Panc1 (cell line): ENCODE results near the gene PKD1L1.
A peak's percentile ranks its signal among the peaks of the same experiment; 100 is the strongest.

ENCODE experiments used
- CTCF ChIP-seq: fragments of 450-650 bp; IDR thresholded peaks from 2 replicates; pipeline ENCODE4 v1.5.1; 2017; ENCODE audit warnings: mild to moderate bottlenecking
- POLR2AphosphoS5 ChIP-seq: IDR thresholded peaks from 2 replicates; pipeline ENCODE4 v1.6.1; 2012; ENCODE audit warnings: mild to moderate bottlenecking, low read depth, low read length, moderate library complexity
- REST ChIP-seq, 2 experiments: IDR thresholded peaks; 2 replicates each; pipeline ENCODE4 v1.6.1; 2011 to 2012; ENCODE audit warnings: low read depth in 2 of 2, control low read depth in 1 of 2, low read length in 1 of 2, mild to moderate bottlenecking in 1 of 2, moderate library complexity in 1 of 2; ENCODE audit not compliant: insufficient read depth in 1 of 2
- SIN3A ChIP-seq: IDR thresholded peaks from 2 replicates; pipeline ENCODE4 v1.6.1; 2012; ENCODE audit warnings: low read depth, mild to moderate bottlenecking, low read length, moderate library complexity, borderline replicate concordance; ENCODE audit not compliant: insufficient read depth
- TCF7L2 ChIP-seq: IDR thresholded peaks from 2 replicates; pipeline ENCODE4 v1.6.1; 2011; ENCODE audit warnings: mild to moderate bottlenecking, low read depth, low read length, inconsistent platforms

GRCh38 chr7:47783456-47784223 is 164.6 kb downstream of the PKD1L1 start:
- TF ChIP-seq CTCF (no peak), POLR2AphosphoS5 (peak; percentile 79), SIN3A (no peak), TCF7L2 (peak; percentile 82), REST (IDR thresholded peaks at IDR 0.05; ENCODE audit: insufficient read depth in 1 of 2, low read depth in 2 of 2, low read length in 1 of 2) (peak in 1 of 2 experiments; percentile 42; a peak in 1 of 4 replicates)
